ENCODE results near the gene NHSL1. TPM values are rescaled to one million over a fixed set of nuclear protein-coding genes. Genes with fewer than 3 reads are reported as not detected.
"Not testable (repeated sequence)": the region's sequence is repeated elsewhere in the genome, so short reads cannot be mapped to it uniquely, and the experiment has no call there.

The NHSL1 gene
- total and polyA plus RNA-seq, 8 donors = 37.8 to 90.2 (median 76.8) TPM

- Histone ChIP-seq H3K4me1 (peaks cover 0 to 31% of the 10 kb centered on the region in 2 donors), H3K27me3 (no peaks in the 10 kb centered on the region), H3K9me3 (no peaks in the 10 kb centered on the region), H3K27ac (no peak overlapping the region), H3K4me3 (no peak overlapping the region), H3K36me3 (peaks cover 0 to 28% of the 10 kb centered on the region in 2 donors)
- no peak for ATAC-seq
- TF ChIP-seq, protein P1, sequence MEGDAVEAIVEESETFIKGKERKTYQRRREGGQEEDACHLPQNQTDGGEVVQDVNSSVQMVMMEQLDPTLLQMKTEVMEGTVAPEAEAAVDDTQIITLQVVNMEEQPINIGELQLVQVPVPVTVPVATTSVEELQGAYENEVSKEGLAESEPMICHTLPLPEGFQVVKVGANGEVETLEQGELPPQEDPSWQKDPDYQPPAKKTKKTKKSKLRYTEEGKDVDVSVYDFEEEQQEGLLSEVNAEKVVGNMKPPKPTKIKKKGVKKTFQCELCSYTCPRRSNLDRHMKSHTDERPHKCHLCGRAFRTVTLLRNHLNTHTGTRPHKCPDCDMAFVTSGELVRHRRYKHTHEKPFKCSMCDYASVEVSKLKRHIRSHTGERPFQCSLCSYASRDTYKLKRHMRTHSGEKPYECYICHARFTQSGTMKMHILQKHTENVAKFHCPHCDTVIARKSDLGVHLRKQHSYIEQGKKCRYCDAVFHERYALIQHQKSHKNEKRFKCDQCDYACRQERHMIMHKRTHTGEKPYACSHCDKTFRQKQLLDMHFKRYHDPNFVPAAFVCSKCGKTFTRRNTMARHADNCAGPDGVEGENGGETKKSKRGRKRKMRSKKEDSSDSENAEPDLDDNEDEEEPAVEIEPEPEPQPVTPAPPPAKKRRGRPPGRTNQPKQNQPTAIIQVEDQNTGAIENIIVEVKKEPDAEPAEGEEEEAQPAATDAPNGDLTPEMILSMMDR (IDR thresholded peaks at IDR 0.05) = no peak
- no peak for DNase-seq
- intact Hi-C loops (cut with DNase I) = loop anchor here in 1 of 2 donors (10.0 kb wide), 1 partner anchor 337 kb away; no protein-coding TSS in a partner anchor
Measured at GRCh38 chr6:138427701-138428100, 71.6 kb downstream of the NHSL1 start.

GRCh38 chr6:138426500-138427123 is 72.7 kb downstream of the NHSL1 start:
- TF ChIP-seq, protein P1 (IDR thresholded peaks at IDR 0.05) = no peak
- no peak overlapping the region for H3K27ac ChIP-seq
- H3K4me1 ChIP-seq = peaks cover 0 to 31% of the 10 kb centered on the region in 2 donors
- no peaks in the 10 kb centered on the region for H3K9me3 ChIP-seq
- peaks cover 0 to 23% of the 10 kb centered on the region in 2 donors for H3K36me3 ChIP-seq
- H3K27me3 ChIP-seq = no peaks in the 10 kb centered on the region
- H3K4me3 ChIP-seq = no peak overlapping the region
- DNase-seq = no peak
- ATAC-seq = no peak
- intact Hi-C loops (cut with DNase I) = loop anchor here in 1 of 2 donors (10.0 kb wide), 1 partner anchor 338 kb away; no protein-coding TSS in a partner anchor

DNA sequence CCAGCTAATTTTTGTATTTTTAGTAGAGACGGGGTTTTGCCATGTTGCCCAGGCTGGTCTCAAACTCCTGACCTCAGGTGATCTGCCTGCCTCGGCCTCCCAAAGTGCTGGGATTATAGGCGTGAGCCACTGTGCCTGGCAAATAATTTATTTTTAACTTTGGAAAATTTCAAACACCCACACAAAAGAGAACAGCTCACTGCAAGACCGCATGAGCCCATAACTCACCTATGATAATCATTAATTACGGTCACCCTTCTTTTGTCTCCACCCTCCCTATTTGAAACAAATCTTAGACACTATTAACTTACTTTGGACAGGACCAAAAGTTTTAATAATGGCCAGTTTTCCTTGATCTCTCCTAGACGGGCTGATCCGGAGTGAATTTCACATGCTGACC is 74.0 kb downstream of the NHSL1 start:
- H3K27me3 ChIP-seq, ATAC-seq, H3K9me3 ChIP-seq, H3K27ac ChIP-seq, H3K4me3 ChIP-seq, DNase-seq: not testable (repeated sequence)
- Histone ChIP-seq H3K4me1 (peaks cover 0 to 22% of the 10 kb centered on the region in 2 donors), H3K36me3 (peaks cover 0 to 13% of the 10 kb centered on the region in 2 donors)
- intact Hi-C loops (cut with DNase I) = loop anchor here in 1 of 2 donors (10.0 kb wide), 1 partner anchor 340 kb away; no protein-coding TSS in a partner anchor

DNA sequence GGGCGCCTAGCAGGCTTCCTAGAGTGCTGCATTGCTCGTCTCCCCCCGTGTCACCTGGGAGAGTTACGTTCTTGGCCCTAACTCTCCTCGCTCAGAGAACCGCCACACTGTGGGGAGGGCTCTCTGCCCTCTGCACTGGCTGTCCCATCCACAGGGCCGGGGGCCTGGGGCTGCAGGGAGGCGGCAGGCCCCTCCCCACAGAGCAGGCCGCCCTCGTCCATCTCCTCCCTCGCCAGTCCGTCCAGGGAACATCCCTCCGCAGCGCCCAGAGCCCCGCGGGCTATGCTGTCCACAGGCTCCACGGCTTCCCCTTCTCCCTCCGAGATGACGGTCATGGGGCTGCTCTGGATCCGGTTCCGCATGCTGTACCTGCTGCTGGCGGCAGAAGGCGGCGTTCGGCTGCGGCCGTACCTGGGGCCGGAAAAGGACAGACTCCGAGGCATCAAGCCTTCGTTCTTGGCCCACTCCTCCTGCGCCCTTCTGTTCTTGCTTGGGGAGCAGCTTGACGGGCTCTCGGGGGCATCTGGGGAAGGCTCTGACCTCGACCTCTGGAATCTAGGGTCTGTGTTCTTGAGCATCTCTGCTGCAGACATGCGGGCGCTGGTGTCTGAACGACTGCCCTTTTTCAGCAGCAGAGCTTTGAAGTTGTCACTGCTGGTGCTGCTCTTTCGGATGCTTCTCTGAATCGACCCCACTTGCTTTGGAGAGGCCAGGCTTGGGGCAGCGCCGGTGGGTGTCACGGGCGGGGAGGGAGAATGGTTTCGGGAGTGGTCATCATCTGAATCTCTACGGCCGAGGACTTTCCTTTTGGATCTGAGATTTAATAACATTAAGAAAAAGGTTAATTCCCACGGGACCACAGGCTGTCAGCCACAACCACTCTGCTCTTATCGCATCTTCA is 75.0 kb downstream of the NHSL1 start:
- H3K4me1 ChIP-seq = peaks cover 0 to 20% of the 10 kb centered on the region in 2 donors
- peaks cover 0 to 15% of the 10 kb centered on the region in 2 donors for H3K36me3 ChIP-seq
- DNase-seq = peak in 1 of 4 donors; percentile 72
- TF ChIP-seq, protein P1 (IDR thresholded peaks at IDR 0.05) = no peak
- H3K4me3 ChIP-seq = no peak overlapping the region
- no peaks in the 10 kb centered on the region for H3K27me3 ChIP-seq
- peak; percentile 16 for ATAC-seq
- intact Hi-C loops (cut with DNase I) = loop anchor here in 1 of 2 donors (10.0 kb wide), 1 partner anchor 341 kb away; no protein-coding TSS in a partner anchor
- H3K9me3 ChIP-seq = no peaks in the 10 kb centered on the region
- no peak overlapping the region for H3K27ac ChIP-seq

DNA sequence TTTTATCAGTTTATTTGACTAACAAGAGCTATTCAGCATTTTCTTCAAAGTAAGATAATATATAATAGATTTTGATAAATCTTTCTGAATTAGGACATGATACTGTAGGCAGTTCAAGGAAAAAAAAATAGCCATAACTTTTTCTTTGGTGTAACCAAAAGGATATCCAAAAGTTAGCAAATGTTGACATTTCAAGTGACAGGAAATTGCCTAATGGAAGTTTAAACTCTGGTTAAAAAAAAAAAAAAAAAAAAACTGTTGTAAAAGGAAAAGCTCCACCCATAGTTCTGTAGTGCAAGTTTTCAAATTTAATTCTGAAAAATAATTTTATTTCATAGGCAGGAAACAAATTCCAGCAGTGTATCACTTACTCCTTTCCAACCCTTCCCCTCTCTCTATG is 76.4 kb downstream of the NHSL1 start:
- DNase-seq = no peak
- peaks cover 0 to 28% of the 10 kb centered on the region in 2 donors for H3K36me3 ChIP-seq
- H3K9me3 ChIP-seq = no peaks in the 10 kb centered on the region
- peaks cover 0 to 16% of the 10 kb centered on the region in 2 donors for H3K4me1 ChIP-seq
- H3K27ac ChIP-seq = peak overlapping the region in 1 of 2 donors; percentile 30
- TF ChIP-seq, protein P1 (IDR thresholded peaks at IDR 0.05) = no peak
- intact Hi-C loops (cut with DNase I) = loop anchor here in 1 of 2 donors (10.0 kb wide), 1 partner anchor 342 kb away; no protein-coding TSS in a partner anchor
- no peak overlapping the region for H3K4me3 ChIP-seq
- no peaks in the 10 kb centered on the region for H3K27me3 ChIP-seq
- no peak for ATAC-seq
